Measurements from ENCODE around the gene HELZ.

GRCh38 chr17:67049025-67049739, 195.8 kb downstream of the HELZ start:
- TF ChIP-seq SMC3 (IDR thresholded peaks at IDR 0.05) (no peak), TP53 (CRISPR knock-in tag; IDR thresholded peaks at IDR 0.05) (no peak), PBX3 (IDR thresholded peaks at IDR 0.05) (no peak), CTCF (IDR thresholded peaks at IDR 0.05) (no peak), POLR2A (IDR thresholded peaks at IDR 0.05; ENCODE audit: low read length) (no peak), NR3C1 (IDR thresholded peaks at IDR 0.05) (no peak), ESRRA (IDR thresholded peaks at IDR 0.05; ENCODE audit: borderline replicate concordance, low read length) (no peak), FOSB (CRISPR knock-in tag; IDR thresholded peaks at IDR 0.05) (no peak), CEBPB (IDR thresholded peaks at IDR 0.05) (no peak), REST (IDR thresholded peaks at IDR 0.05) (no peak), JUNB (IDR thresholded peaks at IDR 0.05) (no peak), CHD4 (IDR thresholded peaks at IDR 0.05; ENCODE audit: borderline replicate concordance) (no peak), PHF8 (IDR thresholded peaks at IDR 0.05; ENCODE audit: borderline replicate concordance, low read depth) (no peak)
